H9 (cell line): ENCODE data around the gene GOLGA6L4. TPM values are rescaled to one million over a fixed set of nuclear protein-coding genes. Genes with fewer than 3 reads are reported as not detected.
"Not testable (repeated sequence)": the region's sequence is repeated elsewhere in the genome, so short reads cannot be mapped to it uniquely, and the experiment has no call there.

Experiments used
- DNase-seq: peaks from one replicate; pipeline ENCODE4 v3.0.0-alpha.2; 2017
- H2AFZ ChIP-seq: one replicate; pipeline ENCODE4 v1.6.1; 2013; ENCODE audit warnings: mild to moderate bottlenecking, low read length, control low read depth, moderate library complexity
- H2AK5ac ChIP-seq: 2 replicates; pipeline ENCODE4 v1.6.1; 2013; ENCODE audit warnings: low read length, control low read depth, mixed read lengths; ENCODE audit not compliant: insufficient read length
- H2BK120ac ChIP-seq: one replicate; pipeline ENCODE4 v1.6.1; 2013; ENCODE audit warnings: low read depth, mild to moderate bottlenecking, low read length, control low read depth, inconsistent platforms; ENCODE audit not compliant: poor library complexity, severe bottlenecking
- H2BK12ac ChIP-seq: 2 replicates; pipeline ENCODE4 v1.6.1; 2013; ENCODE audit warnings: low read length, control low read depth, mixed read lengths, low read depth; ENCODE audit not compliant: insufficient read length
- H2BK15ac ChIP-seq: 2 replicates; pipeline ENCODE4 v1.6.1; 2013; ENCODE audit warnings: low read depth, low read length, control low read depth
- H2BK20ac ChIP-seq: one replicate; pipeline ENCODE4 v1.6.1; 2013; ENCODE audit warnings: low read depth, mild to moderate bottlenecking, low read length, control low read depth, inconsistent platforms; ENCODE audit not compliant: poor library complexity, severe bottlenecking
- H2BK5ac ChIP-seq: 2 replicates; pipeline ENCODE4 v1.6.1; 2013; ENCODE audit warnings: low read length, control low read depth, mixed read lengths; ENCODE audit not compliant: insufficient read length
- H3K14ac ChIP-seq: 2 replicates; pipeline ENCODE4 v1.6.1; 2013; ENCODE audit warnings: low read length, control low read depth; ENCODE audit not compliant: insufficient read depth
- H3K18ac ChIP-seq: 2 replicates; pipeline ENCODE4 v1.6.1; 2013; ENCODE audit warnings: low read depth, mild to moderate bottlenecking, mixed read lengths, low read length, control low read depth; ENCODE audit not compliant: insufficient read length
- H3K23ac ChIP-seq: 2 replicates; pipeline ENCODE4 v1.6.1; 2013; ENCODE audit warnings: low read length, control low read depth, mixed read lengths, low read depth; ENCODE audit not compliant: insufficient read length
- H3K23me2 ChIP-seq: 2 replicates; pipeline ENCODE4 v1.6.1; 2013; ENCODE audit warnings: low read depth, mild to moderate bottlenecking, mixed read lengths, low read length, control low read depth; ENCODE audit not compliant: insufficient read length, poor library complexity, severe bottlenecking
- H3K27ac ChIP-seq: 2 replicates; pipeline ENCODE4 v1.5.1; 2013; ENCODE audit warnings: low read length, control low read depth, mixed read lengths, low read depth; ENCODE audit not compliant: insufficient read length
- H3K27me3 ChIP-seq: 2 replicates; pipeline ENCODE4 v1.6.1; 2013; ENCODE audit warnings: low read length, control low read depth, inconsistent platforms; ENCODE audit not compliant: insufficient read depth
- H3K4ac ChIP-seq: 2 replicates; pipeline ENCODE4 v1.6.1; 2013; ENCODE audit warnings: low read depth, mild to moderate bottlenecking, control low read depth, inconsistent platforms, low read length, moderate library complexity
- H3K4me1 ChIP-seq: 2 replicates; pipeline ENCODE4 v1.6.1; 2013; ENCODE audit warnings: low read length, control low read depth, inconsistent platforms; ENCODE audit not compliant: insufficient read depth
- H3K4me2 ChIP-seq: 2 replicates; pipeline ENCODE4 v1.6.1; 2013; ENCODE audit warnings: low read length, control low read depth, mixed read lengths; ENCODE audit not compliant: insufficient read length, insufficient read depth
- H3K56ac ChIP-seq: 2 replicates; pipeline ENCODE4 v1.6.1; 2013; ENCODE audit warnings: low read depth, mild to moderate bottlenecking, mixed read lengths, low read length, control low read depth; ENCODE audit not compliant: insufficient read length
- H3K79me1 ChIP-seq: 2 replicates; pipeline ENCODE4 v1.6.1; 2013; ENCODE audit warnings: low read depth, mild to moderate bottlenecking, moderate library complexity, low read length, control low read depth, inconsistent platforms; ENCODE audit not compliant: insufficient read depth, poor library complexity, severe bottlenecking
- H3K79me2 ChIP-seq: 2 replicates; pipeline ENCODE4 v1.6.1; 2013; ENCODE audit warnings: low read length, control low read depth, inconsistent platforms; ENCODE audit not compliant: insufficient read depth
- H3K9ac ChIP-seq: 2 replicates; pipeline ENCODE4 v1.6.1; 2013; ENCODE audit warnings: low read length, control low read depth, mixed read lengths; ENCODE audit not compliant: insufficient read length; ENCODE audit errors: extremely low read depth
- H3K9me3 ChIP-seq: one replicate; pipeline ENCODE4 v1.6.1; 2013; ENCODE audit warnings: low read depth, low read length, inconsistent platforms; ENCODE audit not compliant: control insufficient read depth
- H3T11ph ChIP-seq: one replicate; pipeline ENCODE4 v1.6.1; 2013; ENCODE audit warnings: mild to moderate bottlenecking, low read length, control low read depth, inconsistent platforms
- H4K20me1 ChIP-seq: one replicate; pipeline ENCODE4 v1.6.1; 2013; ENCODE audit not compliant: control insufficient read depth, insufficient read length, insufficient read depth
- H4K5ac ChIP-seq: 2 replicates; pipeline ENCODE4 v1.6.1; 2013; ENCODE audit warnings: low read depth, mild to moderate bottlenecking, mixed read lengths, low read length, control low read depth; ENCODE audit not compliant: insufficient read length
- H4K8ac ChIP-seq: replicated peaks from 2 replicates; pipeline ENCODE4 v1.6.1; 2013; ENCODE audit warnings: low read length, control low read depth, mixed read lengths, low read depth; ENCODE audit not compliant: insufficient read length
- H4K91ac ChIP-seq: 2 replicates; pipeline ENCODE4 v1.6.1; 2013; ENCODE audit warnings: low read depth, mild to moderate bottlenecking, moderate library complexity, mixed read lengths, low read length, control low read depth; ENCODE audit not compliant: insufficient read length
- H3K27ac Mint-ChIP-seq, 3 experiments: 2 replicates in 2 of 3; 3 replicates in 1 of 3; pipeline ENCODE4 v1.8.0; 2020 to 2021; ENCODE audit warnings: mixed read lengths in 3 of 3, mild to moderate bottlenecking in 1 of 3, moderate library complexity in 1 of 3
- H3K27me3 Mint-ChIP-seq: 2 replicates; pipeline ENCODE4 v1.8.0; 2021; ENCODE audit warnings: low read depth, mild to moderate bottlenecking, moderate library complexity, mixed read lengths
- H3K36me3 Mint-ChIP-seq, 3 experiments: 2 replicates in 2 of 3; 3 replicates in 1 of 3; pipeline ENCODE4 v1.8.0; 2020 to 2021; ENCODE audit warnings: low read depth in 3 of 3, mixed read lengths in 3 of 3; ENCODE audit not compliant: insufficient read depth in 1 of 3
- H3K4me1 Mint-ChIP-seq, 2 experiments: 2 replicates each; pipeline ENCODE4 v1.8.0; 2020; ENCODE audit warnings: mixed read lengths in 2 of 2
- H3K4me3 Mint-ChIP-seq, 2 experiments: 2 replicates in 1 of 2; 3 replicates in 1 of 2; pipeline ENCODE4 v1.8.0; 2020 to 2021; ENCODE audit warnings: mild to moderate bottlenecking in 2 of 2, mixed read lengths in 2 of 2, moderate library complexity in 1 of 2
- H3K9me3 Mint-ChIP-seq, 2 experiments: 2 replicates in 1 of 2; 3 replicates in 1 of 2; pipeline ENCODE4 v1.8.0; 2020; ENCODE audit warnings: mild to moderate bottlenecking in 2 of 2, mixed read lengths in 2 of 2, moderate library complexity in 1 of 2
- WGBS: extraction: QIAGEN DNeasy Blood & Tissue Kit; methylation state at CpG from one replicate; pipeline ENCODE4 v1.1.7; 2013; ENCODE audit warnings: missing lambda C conversion rate, low lambda C conversion rate, mixed read lengths; ENCODE audit not compliant: insufficient read length; ENCODE audit errors: extremely low coverage; 5-methylcytosine and 5-hydroxymethylcytosine counted together
- long read RNA-seq: library from polyadenylated mRNA; unstranded; transcript quantifications from one replicate; pipeline ENCODE4 v2.0.0, GENCODE V29; 2020
- total RNA-seq: library from RNA; stranded (reverse); gene quantifications from 2 replicates; pipeline ENCODE4 v1.2.1, GENCODE V29; 2021

The GOLGA6L4 gene, protein sequence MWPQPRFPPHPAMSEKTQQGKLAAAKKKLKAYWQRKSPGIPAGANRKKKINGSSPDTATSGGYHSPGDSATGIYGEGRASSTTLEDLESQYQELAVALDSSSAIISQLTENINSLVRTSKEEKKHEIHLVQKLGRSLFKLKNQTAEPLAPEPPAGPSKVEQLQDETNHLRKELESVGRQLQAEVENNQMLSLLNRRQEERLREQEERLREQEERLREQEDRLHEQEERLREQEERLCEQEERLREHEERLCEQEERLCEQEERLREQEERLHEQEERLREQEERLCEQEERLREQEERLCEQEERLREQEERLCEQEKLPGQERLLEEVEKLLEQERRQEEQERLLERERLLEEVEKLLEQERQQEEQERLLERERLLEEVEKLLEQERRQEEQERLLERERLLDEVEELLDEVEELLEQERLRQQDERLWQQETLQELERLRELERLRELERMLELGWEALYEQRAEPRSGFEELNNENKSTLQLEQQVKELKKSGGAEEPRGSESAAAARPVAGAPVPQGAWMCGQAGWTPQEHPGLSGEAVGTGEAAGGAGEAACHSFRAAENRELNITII
- 1.2 and 2.8 TPM in 2 replicates for total RNA-seq
- long read RNA-seq, result 0 reads

DNA sequence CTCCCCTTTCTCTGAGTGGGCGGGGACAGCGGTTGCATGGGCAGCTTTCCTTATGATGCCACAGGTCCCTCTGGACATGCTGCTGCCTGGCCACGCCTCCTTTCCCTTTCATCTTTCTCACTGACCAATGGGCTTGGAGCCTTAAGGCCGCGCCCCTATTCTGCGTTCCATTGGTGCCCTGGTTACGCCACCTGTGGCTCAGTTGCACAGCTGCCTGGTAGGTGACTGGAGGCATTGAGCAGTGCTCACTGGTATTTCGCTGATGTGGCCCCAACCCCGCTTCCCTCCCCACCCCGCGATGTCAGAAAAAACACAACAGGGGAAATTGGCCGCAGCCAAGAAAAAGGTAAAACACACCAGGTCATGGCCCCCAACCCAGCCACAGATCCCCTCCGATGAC is at the start of gene GOLGA6L4:
Gene GOLGA6L4 (plus strand): TSS at position 201 of the 400 bp plus-strand sequence. CDS start 62 bp downstream, at position 263.
- H3K79me1 ChIP-seq, H3K56ac ChIP-seq, H2BK15ac ChIP-seq, H3K27me3 Mint-ChIP-seq, H2BK12ac ChIP-seq, H3K4me1 Mint-ChIP-seq, H3K14ac ChIP-seq, H4K8ac ChIP-seq, H4K20me1 ChIP-seq, DNase-seq, H2AK5ac ChIP-seq, H3K27ac Mint-ChIP-seq, H3K4me1 ChIP-seq, H3K9ac ChIP-seq, H2BK120ac ChIP-seq, H3K23me2 ChIP-seq, H3K79me2 ChIP-seq, H2AFZ ChIP-seq, H4K5ac ChIP-seq, H3K4ac ChIP-seq, H2BK5ac ChIP-seq, H2BK20ac ChIP-seq, H3K23ac ChIP-seq, H3K9me3 Mint-ChIP-seq, H3K18ac ChIP-seq, H3K4me3 Mint-ChIP-seq, H3K36me3 Mint-ChIP-seq, H3K4me2 ChIP-seq, H3K27ac ChIP-seq, H4K91ac ChIP-seq, H3K27me3 ChIP-seq, H3T11ph ChIP-seq, H3K9me3 ChIP-seq: not testable (repeated sequence)
- no CpG with 5 or more reads among the region's 13 CpGs for WGBS

DNA sequence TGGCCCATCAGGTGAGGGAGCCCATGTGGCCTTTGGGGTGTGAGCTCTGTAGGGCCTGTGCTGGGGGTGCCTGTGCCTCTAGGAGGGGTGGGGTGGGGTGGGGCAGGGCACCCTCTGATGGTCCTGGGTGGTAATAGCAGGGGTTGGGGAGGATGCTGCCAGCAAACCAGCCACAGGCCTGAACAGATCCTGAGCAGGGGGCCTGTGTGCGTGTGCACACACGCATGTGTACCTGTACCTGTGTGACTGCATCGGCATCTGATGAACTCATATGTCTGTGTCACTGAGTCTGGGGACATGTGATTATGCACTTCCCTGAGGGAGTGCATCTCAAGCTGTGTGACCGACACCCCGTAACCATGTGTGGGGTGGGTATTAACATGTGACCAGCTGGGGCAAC is 42.6 kb upstream of the GOLGA6L4 start:
- H3K4ac ChIP-seq, H2BK120ac ChIP-seq, H3K27me3 Mint-ChIP-seq, H3K4me3 Mint-ChIP-seq, H3K79me2 ChIP-seq, H2BK5ac ChIP-seq, H3K14ac ChIP-seq, H4K8ac ChIP-seq, H3K27ac ChIP-seq, H2AK5ac ChIP-seq, H3K9me3 Mint-ChIP-seq, H3K79me1 ChIP-seq, H4K5ac ChIP-seq, DNase-seq, H4K91ac ChIP-seq, H2BK12ac ChIP-seq, H2AFZ ChIP-seq, H3K9ac ChIP-seq, H3K4me1 Mint-ChIP-seq, H3K4me1 ChIP-seq, H3K27me3 ChIP-seq, H3T11ph ChIP-seq, H3K18ac ChIP-seq, H4K20me1 ChIP-seq, H2BK20ac ChIP-seq, H3K56ac ChIP-seq, H3K36me3 Mint-ChIP-seq, H3K27ac Mint-ChIP-seq, H3K23ac ChIP-seq, H2BK15ac ChIP-seq, H3K4me2 ChIP-seq, H3K23me2 ChIP-seq, H3K9me3 ChIP-seq: not testable (repeated sequence)
- WGBS, result no CpG with 5 or more reads among the region's 5 CpGs
